Heart left ventricle (tissue), 16 donors: ENCODE data around the gene LHB. TPM values are rescaled to one million over a fixed set of nuclear protein-coding genes. Genes with fewer than 3 reads are reported as not detected.

Experiments
- ATAC-seq, 4 donors: fragments of 200-7000 bp; cut with Tn5 transposase; one replicate each; pipeline ENCODE4 v1.9.1; 2020 to 2022; ENCODE audit warnings: moderate library complexity in 4 of 4, mild to moderate bottlenecking in 3 of 4, moderate number of reproducible peaks in 1 of 4
- DNase-seq, 5 donors: peaks; one replicate each; pipeline ENCODE4 v3.0.0-alpha.2; 2020
- H3K27ac ChIP-seq, 12 donors: fragments of 200-600 bp; sonication (generic) in 4 of 12; one replicate each; pipeline versions ENCODE4 v1.5.0 to v1.8.0; 2016 to 2022; ENCODE audit warnings: mild to moderate bottlenecking in 2 of 12
- H3K27me3 ChIP-seq, 9 donors: fragments of 200-600 bp; sonication (generic) in 2 of 9; one replicate each; pipeline versions ENCODE4 v1.5.1 to v1.8.0; 2016 to 2022; ENCODE audit warnings: mild to moderate bottlenecking in 3 of 9
- H3K36me3 ChIP-seq, 9 donors: fragments of 200-600 bp; sonication (generic) in 2 of 9; one replicate each; pipeline versions ENCODE4 v1.5.0 to v1.8.0; 2018 to 2022; ENCODE audit warnings: mild to moderate bottlenecking in 2 of 9
- H3K4me1 ChIP-seq, 12 donors: fragments of 200-600 bp; sonication (generic) in 4 of 12; one replicate each; pipeline versions ENCODE4 v1.5.0 to v1.8.0; 2016 to 2022; ENCODE audit warnings: mild to moderate bottlenecking in 3 of 12
- H3K4me3 ChIP-seq, 12 donors: fragments of 200-600 bp; sonication (generic) in 4 of 12; one replicate each; pipeline versions ENCODE4 v1.5.0 to v1.8.0; 2017 to 2022; ENCODE audit warnings: mild to moderate bottlenecking in 9 of 12, moderate library complexity in 4 of 12
- H3K9me3 ChIP-seq, 12 donors: fragments of 200-600 bp; sonication (generic) in 4 of 12; one replicate each; pipeline versions ENCODE4 v1.5.0 to v1.8.0; 2016 to 2022; ENCODE audit warnings: mild to moderate bottlenecking in 1 of 12
- CTCF ChIP-seq, 12 donors: fragments of 200-600 bp; sonication (generic) in 4 of 12; IDR thresholded peaks; one replicate each; pipeline versions ENCODE4 v1.5.0 to v1.8.0; 2018 to 2022; ENCODE audit warnings: antibody characterized with exemption in 12 of 12, mild to moderate bottlenecking in 5 of 12
- POLR2A ChIP-seq, 2 donors: fragments of 450-650 bp; IDR thresholded peaks; one replicate each; pipeline ENCODE4 v1.6.1; 2017; ENCODE audit warnings: antibody characterized with exemption in 2 of 2, mild to moderate bottlenecking in 2 of 2, moderate library complexity in 2 of 2
- whole genome bisulfite sequencing, 4 donors: extraction: QIAGEN DNeasy Blood & Tissue Kit in 2 of 4; methylation state at CpG; one replicate each; pipeline versions ENCODE4 v1.1.5 to v1.1.7; 2013 to 2018; 5-methylcytosine and 5-hydroxymethylcytosine counted together
- intact Hi-C, 10 donors: fragments of 100-400 bp; cut with DNase I; formaldehyde crosslinking; loops; one replicate each; pipeline versions ENCODE4 v1.11.1 to v1.14.2; 2022
- polyA plus RNA-seq, 2 donors: library from polyadenylated mRNA; stranded (reverse); fragments of 200-250 nt; gene quantifications; one replicate each; pipeline ENCODE4 v1.2.3, GENCODE V29; 2013
- total RNA-seq, 9 donors: library from RNA; depleted of rRNA in 2 of 9; stranded (reverse); fragments of >200 nt in 2 of 9; fragmentation: NEBNext Ultra II Directional in 3 of 9; extraction: Animal tissue kit (Norgen Biotek cat#: 25700) in 3 of 9; gene quantifications; one replicate each; pipeline versions ENCODE4 v1.1.0 to v1.2.4, GENCODE V29; 2016 to 2023
- donor health status: ischemic (EF 13 %, LVEDD 7.1; RV severe dilation, severe dysfunction).
- donor health status: healthy with polysubstance abuse.
- donor health status: DM: no; HTN: yes; CAD: no.
- donor health status: DM: no; HTN: no; CAD: no.
- donor health status: ischemic (EF 25% LVEDD 6.9; RV normal size, moderate dysfunction).
- donor health status: ischemic (EF 25% LVEDD 5.7; RV mildly dilated, moderate dysfunction).
- donor health status: healthy.
- donor health status: DM: yes; HTN: yes; CAD: no.
- donor health status: ischemic (EF 35%, LVEDD 5.7; RV mildly dilated, moderate dysfunction).
- donor health status: nonischemic (EF 11% LVEDD 7.7; RV severe dilation, severe dysfunction).
- donor health status: DM: yes; HTN: yes; CAD: no.
- donor health status: PGD.
- donor health status: ischemic (EF 29% LVEDD 5.4; RV normal size, mild dysfunction).
- donor health status: nonischemic (EF 23%, LVEDD 6.1; RV moderate dilation, normal function).

The LHB gene
- total and polyA plus RNA-seq, 11 donors = not detected

- intact Hi-C loops = loop anchor here in 2 of 10 donors (10.0 kb wide), 2 partner anchors 182 to 332 kb away; partner anchors contain the start of gene CA11 (in 1 of the 2)
- peak overlapping the region in 10 of 12 donors; percentile 83 to 98 (median 88) for H3K27ac ChIP-seq
- TF ChIP-seq CTCF (IDR thresholded peaks at IDR 0.05) (no peak), POLR2A (IDR thresholded peaks at IDR 0.05) (no peak)
- WGBS, 4 donors = 72 to 88% (median 80%) methylated on average over 2 of the region's 2 CpGs
- ATAC-seq (no peak), DNase-seq (no peak)
- no peaks in the 10 kb centered on the region for H3K27me3 ChIP-seq
- peaks cover 0 to 29% (median 14%) of the 10 kb centered on the region in 12 donors for H3K4me1 ChIP-seq
- H3K9me3 ChIP-seq = no peaks in the 10 kb centered on the region
- no peak overlapping the region for H3K4me3 ChIP-seq
- peaks cover 0 to 83% (median 74%) of the 10 kb centered on the region in 9 donors for H3K36me3 ChIP-seq
Measured at GRCh38 chr19:48977061-48977460, 39.8 kb downstream of the LHB start.

GRCh38 chr19:48975947-48976847, 40.7 kb downstream of the LHB start:
- Histone ChIP-seq H3K4me3 (no peak overlapping the region), H3K9me3 (no peaks in the 10 kb centered on the region), H3K4me1 (peaks cover 0 to 33% (median 14%) of the 10 kb centered on the region in 12 donors), H3K27me3 (no peaks in the 10 kb centered on the region), H3K36me3 (peaks cover 0 to 84% (median 73%) of the 10 kb centered on the region in 9 donors), H3K27ac (peak overlapping the region in 3 of 12 donors; percentile 90 to 94 (median 90))
- DNase-seq (no peak), ATAC-seq (no peak)
- 88 to 90% (median 89%) methylated on average over 13 of the region's 13 CpGs for WGBS, 4 donors
- intact Hi-C loops = loop anchor here in 2 of 10 donors (10.0 kb wide), 2 partner anchors 181 to 331 kb away; partner anchors contain the start of gene CA11 (in 1 of the 2)
- peak in 3 of 12 donors; percentile 7 to 28 (median 13) for TF ChIP-seq CTCF (IDR thresholded peaks at IDR 0.05)
- TF ChIP-seq POLR2A (IDR thresholded peaks at IDR 0.05) = no peak

- WGBS, 4 donors = 14 to 20% (median 17%) methylated on average over 16 to 19 of the region's 19 CpGs
- Histone ChIP-seq H3K27me3 (no peaks in the 10 kb centered on the region), H3K9me3 (no peaks in the 10 kb centered on the region), H3K4me3 (no peak overlapping the region), H3K27ac (peak overlapping the region in 5 of 12 donors; percentile 2 to 23 (median 16)), H3K36me3 (peaks cover 0 to 99% (median 73%) of the 10 kb centered on the region in 9 donors), H3K4me1 (peaks cover 5 to 48% (median 31%) of the 10 kb centered on the region in 12 donors)
- TF ChIP-seq CTCF (IDR thresholded peaks at IDR 0.05) (peak; percentile 83 to 97 (median 92)), POLR2A (IDR thresholded peaks at IDR 0.05) (no peak)
- intact Hi-C loops = loop anchor here in 8 of 10 donors (2.0 to 10.0 kb wide), 8 partner anchors 134 to 334 kb away; partner anchors contain the start of genes CA11 (in 1 of the 8), DBP (in 1 of the 8) and HSD17B14 (in 1 of the 8)
- ATAC-seq (peak; percentile 48 to 67 (median 54)), DNase-seq (peak; percentile 77 to 91 (median 82))
Measured at GRCh38 chr19:48970923-48971395, 45.9 kb downstream of the LHB start.
